GM21528 (cell line): ENCODE data around the gene ZNF236.
"Not testable (repeated sequence)": the region's sequence is repeated elsewhere in the genome, so short reads cannot be mapped to it uniquely, and the experiment has no call there.

Experiments
- ATAC-seq: cut with Tn5 transposase; IDR thresholded peaks from one replicate; pipeline ENCODE4 v1.9.1; 2021; ENCODE audit warnings: mild to moderate bottlenecking, moderate library complexity; ENCODE audit not compliant: unreplicated experiment, low FRiP score

Gene ZNF236

DNA sequence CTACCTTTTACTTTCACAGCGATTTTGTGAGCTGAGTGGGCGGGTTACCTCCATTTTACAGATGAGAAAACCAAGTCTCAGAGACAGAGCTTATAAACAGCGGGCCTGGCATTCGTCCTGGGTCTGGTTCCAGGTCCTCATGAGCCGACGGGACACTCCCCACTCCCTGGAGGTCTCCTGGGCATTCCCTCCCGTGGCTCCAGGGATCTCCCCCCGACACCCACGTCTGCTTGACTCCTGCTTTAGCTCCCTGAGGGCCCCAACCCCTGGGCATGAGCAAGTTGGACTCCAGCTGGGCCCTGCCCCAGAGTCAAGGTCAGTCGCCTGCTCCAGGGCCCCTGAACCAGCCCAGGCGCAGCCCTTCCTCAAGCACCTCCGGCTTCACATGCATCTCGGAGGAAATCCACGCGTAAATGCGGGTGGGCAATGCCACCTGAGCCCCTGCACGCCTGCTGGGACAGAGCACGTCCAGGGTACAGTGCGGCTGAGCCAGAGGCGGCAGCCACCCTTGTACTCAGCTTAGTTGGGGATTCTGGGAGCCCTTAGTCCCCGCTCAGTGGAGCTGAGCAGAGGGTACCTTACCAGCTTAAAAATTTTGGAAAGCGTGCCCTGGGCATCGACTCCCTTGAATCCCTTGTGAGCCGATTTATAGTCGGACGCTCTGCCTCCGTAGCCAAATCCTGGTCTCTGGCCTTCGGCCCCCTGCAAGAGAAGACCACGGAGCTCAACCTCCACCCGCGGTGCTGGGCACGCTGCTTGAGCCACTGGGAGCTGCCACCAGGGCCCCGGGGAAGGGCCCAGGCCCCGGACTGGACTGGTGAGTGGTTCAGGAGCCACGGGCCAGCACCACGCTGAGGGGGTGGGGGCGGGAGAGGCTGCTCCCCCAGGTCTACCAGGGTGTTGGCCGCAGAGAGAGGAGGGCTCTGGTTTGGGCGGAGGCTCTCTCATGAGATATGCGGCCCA lies 162.1 kb downstream of the ZNF236 start:
- ATAC-seq = no peak

DNA sequence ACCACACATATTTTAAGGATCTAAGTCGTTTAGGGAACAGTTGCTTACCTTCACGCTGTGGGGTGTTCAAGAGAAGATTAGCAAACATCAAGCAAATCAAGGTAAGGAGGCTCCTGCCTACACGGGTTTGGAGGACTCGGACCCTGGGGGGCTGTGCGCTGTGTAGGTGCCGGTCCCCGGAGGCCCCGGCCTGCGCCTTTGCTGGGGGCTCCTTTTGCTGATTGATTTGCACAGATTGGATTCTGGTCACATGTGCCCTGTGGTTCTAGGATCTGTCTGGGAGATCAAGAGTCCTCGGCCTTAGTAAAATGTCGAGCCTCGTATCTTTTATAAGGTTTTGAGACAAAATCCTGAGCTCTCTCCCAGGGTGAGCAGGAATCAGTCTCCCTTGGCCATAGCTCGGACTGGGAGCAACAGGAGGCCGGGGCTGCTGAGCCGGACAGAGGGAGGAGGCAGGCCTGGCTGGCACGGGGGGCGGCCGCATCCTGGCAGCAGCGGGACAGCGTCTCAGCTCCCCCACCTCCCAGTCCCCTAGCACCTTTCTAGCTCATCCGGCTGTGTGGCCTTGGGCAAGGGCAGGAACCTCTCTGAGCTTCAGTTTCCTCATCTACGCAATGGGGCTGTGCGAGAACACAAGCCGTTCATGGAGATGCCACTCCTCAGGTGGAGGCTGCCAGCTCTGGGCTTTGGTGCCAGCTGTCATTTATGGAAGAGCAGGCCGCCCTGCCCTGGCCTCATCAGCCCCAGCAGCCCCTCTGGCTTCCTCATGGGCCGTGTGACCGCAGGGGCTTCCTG lies 163.0 kb downstream of the ZNF236 start:
- no peak for ATAC-seq

DNA sequence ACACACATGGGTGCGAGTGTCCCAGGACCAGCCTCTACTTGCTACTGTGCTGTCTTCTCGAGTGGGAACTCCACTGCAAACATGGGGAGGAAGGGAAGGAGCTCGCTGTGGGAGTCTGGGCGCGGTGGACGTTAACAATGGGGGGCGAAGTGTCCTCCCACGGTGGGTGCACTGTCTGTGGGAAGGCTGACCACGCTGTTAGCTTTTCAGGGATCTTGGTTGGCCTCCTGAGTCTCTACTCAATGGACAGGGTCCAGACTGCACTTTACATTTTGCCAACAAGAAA lies 163.5 kb downstream of the ZNF236 start:
- no peak for ATAC-seq

DNA sequence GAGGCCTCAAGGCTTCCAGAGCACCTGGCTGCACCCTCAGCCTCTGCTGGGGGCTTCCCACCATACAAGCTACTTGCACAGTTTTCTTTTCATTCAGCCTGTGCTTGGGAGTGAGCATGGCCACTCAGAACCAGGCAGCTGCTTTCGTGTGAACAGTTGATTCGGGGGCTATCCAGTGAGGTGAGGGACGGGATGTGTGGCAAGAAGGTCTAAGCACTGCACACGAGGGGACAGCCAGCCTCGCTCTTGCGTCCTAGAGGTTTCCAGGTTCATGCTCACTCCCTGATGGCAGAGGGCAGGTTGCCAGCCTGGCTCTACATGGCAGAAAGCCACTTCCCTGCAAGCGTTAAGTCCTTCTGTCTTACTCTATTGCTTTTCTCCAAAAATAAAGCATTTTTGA lies 164.0 kb downstream of the ZNF236 start:
- no peak for ATAC-seq

DNA sequence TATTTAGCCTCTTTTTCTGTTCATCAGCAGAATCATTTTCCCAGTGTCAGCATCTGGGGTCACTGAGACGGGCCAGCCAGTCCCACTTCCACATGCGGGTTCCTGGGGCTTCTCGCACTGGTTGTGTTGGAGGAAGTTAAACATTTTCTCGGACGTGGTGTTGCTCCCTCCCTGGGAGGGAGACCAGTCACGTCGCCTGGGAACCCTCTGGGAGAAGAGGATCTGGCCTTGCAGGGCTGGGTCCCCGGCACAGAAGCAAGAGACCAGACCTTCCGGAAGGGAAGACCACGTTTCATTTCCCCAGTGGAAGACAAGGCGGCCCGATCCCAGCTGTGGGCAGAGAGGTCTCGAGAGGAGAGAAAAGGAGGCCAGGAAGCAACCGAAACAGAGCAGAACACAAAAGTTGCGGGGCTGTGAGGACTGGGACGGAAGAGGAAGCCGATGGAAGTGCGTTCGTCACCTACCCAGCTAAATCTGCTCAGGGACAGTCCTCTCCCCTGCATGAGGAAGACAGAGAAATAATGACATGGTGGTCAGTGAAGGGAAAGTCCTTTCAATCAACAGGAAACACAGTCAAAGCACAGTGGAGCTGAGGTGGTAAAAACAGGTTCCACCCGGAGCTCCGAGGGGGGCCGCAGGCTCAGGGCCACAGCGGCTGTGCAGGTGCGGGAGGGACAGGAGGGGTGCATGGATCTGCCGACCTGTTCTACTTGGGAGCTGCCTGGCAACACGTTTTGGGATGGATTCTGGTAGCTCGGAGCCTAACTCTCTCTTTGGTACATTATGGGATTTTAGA lies 165.9 kb downstream of the ZNF236 start:
- ATAC-seq = no peak

DNA sequence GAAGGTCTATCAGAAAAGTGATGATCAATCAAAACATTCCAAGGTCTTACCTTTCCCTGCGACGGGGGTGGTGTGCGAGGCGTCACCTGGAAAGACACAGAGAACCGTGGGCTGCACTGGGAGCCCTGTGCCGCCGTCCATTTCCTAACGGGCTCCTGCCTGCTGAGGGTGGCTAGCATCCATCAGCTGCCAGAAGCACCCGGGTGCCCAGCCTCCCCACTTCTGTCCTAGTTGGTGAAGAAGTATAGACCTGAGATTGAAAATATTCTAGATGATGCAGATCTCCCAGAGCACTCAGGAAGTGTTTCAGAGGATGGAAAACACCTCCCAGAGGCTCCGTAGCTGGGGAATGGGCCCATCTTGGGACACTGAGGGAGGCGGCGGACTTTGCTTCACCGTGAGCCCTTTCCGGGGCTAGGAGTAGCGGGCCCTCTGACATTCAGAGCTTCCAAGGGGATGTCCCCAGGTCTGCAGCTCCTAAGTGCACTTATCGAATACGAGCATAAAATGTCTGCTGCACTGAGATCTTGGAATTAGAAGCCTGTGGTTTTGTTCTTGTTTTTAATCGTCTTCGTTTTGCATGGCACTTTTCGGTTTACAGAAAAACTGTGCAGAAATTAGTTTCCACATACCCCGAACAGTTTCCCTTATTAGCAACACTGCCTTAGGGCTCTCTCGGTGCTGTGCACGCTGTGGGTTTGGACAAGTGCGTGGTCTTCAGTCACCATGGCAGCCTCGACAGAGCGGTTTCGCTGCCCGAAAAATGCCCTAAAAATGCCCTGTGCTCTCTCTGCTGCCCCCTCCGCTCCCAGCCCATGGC lies 166.7 kb downstream of the ZNF236 start:
- no peak for ATAC-seq

DNA sequence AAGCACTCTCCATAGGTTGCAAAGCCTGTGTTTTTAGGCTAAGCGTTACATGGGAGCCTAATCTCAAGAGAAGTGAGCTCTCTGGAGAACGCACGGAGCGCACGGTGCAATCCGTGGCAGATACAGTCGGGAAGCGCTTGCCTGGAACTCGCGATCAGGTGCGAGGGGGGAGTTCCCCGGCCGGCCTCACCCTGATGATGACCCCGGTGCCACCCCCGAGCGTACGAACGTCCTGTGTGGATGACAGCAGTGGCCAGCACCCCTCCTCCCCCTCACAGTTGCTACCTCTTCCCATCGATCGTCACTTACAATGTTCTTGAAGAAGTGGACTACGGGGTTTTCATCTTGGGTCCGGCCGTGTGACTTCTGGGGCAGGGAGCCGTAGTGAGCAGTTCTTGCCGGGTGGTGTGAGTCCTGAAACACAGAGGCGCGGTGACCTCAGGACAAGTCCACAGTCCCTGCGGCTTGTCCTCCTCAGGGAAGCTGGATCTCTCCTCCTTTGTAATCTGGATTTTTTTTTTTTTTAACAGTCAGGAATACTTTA lies 167.4 kb downstream of the ZNF236 start:
- ATAC-seq = no peak

DNA sequence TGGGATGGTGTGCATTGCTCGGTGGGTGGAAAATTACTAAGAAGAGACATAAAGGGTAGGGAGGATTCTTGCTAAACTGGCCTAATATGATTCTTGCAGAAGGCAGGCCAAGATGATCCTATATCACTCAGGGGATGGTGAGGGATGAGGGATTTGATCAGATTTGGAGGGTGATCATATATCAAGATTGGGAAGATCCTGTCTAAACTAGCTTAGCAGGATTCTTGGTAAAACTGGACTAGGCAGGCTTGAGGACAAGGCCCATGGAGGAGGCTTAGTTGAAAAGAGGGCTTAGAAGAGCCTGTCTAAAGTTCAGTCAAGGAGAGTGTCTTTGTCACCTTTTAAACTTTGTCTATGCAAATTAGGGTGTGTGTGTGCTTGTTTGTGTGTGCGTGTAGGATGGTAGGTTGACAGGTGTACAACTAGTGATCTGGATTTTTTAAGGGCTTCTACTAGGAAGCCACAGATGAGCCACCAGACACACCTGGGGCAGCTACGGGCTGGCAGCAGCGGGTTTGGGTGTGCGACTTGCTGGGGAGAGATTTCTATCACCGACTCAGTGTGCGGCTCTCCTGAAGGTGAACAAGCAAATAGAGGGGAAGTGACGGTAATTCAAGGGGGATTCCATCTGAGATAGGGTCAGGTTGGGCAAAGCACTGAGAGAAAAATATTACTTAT lies 168.1 kb downstream of the ZNF236 start:
- not testable (repeated sequence) for ATAC-seq

DNA sequence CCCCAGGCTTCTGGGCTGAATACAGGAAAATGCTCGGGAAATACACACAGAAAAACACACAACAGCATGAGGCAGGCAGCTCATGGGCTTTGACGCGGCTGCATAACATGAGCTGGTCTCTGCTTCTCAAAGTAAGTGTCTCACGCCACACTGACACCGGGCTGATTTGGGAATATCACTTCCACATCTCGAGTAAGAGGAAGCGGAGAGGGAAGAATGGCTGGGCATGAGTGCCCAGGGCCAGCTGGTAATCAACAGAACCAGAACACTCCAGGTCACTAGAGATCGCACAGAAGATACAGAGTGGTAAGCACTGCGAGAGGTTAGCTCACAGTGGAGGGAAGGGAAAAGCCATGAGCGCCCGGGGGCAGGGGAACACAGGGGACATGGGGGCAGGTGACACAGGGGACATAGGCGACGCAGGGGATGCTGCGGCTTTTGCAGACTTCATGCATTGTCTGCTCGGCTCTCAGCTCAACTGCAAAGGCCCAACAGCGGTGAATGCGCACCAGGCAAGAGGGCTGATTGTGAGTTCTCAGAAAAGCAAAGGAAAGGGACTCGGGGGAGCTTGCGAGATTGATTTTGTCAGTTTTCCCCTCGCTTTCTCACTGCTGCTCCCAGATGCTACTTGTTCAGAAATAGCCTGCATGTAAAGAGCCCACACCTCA lies 168.8 kb downstream of the ZNF236 start:
- no peak for ATAC-seq

DNA sequence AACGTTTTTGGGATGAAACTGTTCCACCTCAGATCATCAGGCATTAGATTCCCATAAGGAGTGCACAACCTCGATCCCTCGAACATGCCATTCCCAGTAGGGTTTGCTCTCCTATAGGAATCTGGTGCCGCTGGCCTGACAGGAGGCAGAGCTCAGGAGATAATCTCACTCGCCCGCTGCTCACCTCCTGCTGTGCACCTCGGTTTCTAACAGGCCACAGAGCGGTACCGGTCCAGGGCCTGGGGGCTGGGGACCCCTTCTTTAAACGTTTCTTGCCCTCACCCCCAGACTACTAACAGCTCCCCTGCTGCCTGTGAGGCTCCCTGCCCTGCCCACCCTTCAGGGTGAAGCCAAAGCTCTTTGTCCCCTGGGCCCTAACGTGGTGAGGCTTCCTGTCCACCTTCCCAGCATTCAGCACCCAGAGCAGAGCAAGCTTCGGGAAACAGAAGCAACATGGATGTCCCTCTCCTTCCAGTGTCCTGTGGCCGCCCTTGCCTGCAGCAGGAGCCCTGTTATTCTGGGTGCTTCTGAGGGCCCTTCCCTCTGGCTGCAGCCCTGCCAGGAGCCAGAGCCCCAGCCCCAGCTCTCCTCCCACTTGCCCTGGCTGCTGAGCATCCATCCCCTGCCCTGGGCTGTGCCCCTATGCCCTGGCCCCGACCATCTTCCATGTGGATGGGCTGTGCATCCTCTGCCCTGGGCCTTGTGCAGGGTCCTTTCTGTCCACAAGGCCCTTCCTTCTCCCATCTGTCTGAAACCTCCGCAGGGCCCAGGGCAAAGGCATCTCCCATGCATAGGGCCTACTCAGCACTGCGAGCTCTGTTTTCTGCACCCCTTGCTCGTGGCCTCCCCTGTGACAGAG lies 170.1 kb downstream of the ZNF236 start:
- ATAC-seq = no peak

DNA sequence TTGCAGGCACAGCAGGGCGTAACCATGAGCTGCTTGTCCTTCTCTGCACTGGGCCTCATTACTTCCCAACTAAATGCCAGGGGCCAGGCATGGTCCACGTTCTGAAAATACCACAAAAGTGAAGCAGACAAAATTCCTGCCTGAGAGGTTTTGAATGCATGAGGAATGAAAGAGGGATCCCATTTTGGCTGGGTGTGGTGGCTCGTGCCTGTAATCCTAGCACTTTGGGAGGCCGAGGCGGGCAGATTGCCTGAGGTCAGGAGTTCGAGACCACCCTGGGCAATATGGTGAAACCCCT lies 170.7 kb downstream of the ZNF236 start:
- ATAC-seq = no peak

DNA sequence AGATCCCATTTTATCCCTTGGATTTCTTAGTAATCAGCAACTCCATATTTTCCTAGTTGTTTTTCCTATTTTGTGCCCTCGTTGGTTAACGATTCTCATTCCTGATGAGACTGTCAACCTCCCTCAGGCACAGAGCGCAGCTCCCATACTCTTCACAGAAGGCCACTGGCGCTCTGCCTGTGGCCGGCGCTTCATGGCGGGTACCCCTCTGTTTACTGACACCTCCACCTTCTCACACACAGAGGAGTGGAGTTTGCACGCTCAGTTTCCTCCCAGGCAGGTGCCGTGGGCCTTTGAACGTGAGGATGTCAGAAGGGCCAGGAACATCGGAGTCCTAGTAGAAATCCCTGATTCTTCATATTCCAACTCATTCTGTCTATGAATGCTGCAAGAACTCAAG lies 171.2 kb downstream of the ZNF236 start:
- no peak for ATAC-seq

DNA sequence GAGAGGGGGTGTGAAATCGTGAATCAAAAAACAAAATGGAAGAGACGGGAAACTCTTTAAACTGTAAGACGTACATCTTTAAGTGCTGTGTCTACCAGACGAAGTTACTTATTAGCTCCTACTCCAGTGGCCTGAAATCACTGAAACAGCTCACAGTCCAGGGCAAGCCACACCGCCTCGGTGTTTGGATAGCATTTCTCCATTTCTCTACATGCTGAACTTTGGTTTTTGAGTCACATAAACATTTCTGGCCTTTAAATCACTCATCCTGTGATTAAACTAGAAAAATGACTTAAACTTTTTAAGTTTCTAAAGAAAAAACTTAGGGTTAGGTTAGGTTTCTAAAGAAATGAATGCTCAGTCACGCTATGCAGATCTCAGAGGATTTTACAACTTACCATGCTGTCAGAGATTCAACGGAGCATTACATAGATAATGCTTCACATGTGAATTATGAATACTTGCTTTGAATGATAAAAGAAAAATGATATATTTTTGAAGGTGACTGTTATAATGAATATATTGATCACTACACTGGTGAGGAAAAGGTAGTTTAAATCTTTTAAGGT lies 171.8 kb downstream of the ZNF236 start:
- no peak for ATAC-seq

DNA sequence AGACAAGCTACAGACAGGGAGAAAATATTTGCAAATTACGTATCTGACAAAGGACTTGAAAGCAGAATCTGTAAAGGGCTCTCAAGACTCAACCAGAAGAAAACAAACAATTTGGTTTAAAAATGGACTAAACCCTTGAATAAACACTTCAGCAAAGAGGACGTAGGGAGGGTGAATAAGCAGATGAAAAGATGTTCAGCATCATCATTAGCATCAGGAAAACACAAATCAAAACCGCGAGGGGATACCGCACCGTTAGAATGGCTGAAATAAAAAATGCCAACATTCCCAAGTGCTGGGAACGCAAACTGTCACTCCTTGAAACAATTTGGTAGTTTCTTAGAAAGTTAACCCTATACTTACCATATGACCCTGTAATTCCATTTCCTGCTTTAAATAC lies 173.5 kb downstream of the ZNF236 start:
- ATAC-seq = no peak

DNA sequence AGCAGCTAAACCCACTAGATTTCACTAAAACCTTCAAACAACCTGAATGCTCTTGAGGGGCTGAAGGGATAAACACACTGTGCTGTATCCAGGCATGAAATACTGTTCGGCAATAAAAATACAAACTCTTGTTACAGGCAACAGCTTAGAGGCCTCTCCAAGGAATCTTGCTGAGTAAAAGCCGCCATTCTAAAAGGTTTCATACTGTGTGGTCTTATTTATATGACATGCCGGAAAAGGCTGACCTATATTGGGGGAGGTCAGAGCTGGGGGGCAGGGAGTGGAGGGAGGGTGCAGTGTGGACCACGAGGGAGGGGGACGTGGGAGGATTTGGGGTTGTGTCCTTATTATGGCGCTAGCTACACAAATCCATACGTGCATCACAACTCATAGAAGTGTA lies 174.1 kb downstream of the ZNF236 start:
- no peak for ATAC-seq

DNA sequence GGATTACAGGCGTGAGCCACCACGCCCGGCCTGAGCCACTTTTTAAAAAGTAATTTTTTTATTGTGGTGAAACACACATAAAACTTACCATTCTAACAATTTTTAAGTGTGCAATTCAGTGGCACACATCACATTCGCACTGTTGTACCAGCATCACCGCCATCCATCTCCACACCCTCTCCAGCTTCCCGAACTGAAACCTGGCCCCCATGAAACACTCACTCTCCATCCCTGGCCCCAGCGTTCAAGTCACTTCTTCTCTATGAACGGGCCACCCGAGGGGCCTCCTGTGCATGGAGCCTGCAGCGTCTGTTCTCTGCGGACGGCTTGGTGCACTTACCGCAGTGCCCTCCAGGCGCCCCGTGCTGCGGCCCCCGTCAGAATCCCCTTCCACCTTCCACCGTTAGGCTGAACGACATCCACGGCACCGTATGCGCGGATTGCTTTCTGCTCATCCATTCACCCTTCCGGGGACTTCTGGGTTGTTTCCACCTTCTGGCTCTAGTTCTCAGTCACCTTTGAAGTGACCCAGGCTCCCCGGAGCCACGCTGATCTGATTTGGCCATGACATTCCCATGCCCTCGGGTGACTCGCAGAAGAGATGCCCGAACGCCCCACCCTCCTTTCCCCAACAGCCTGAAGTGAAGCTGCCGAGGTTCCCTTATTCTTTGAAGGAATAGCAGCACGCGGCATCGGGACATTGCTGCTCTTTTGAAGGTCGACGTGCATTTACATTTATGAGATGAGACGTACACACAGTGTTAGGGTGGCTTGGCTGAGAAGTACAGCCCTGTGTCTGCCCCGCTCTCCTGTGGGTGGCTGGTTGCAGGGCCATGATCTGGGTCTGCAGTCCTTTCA lies 175.8 kb downstream of the ZNF236 start:
- no peak for ATAC-seq

DNA sequence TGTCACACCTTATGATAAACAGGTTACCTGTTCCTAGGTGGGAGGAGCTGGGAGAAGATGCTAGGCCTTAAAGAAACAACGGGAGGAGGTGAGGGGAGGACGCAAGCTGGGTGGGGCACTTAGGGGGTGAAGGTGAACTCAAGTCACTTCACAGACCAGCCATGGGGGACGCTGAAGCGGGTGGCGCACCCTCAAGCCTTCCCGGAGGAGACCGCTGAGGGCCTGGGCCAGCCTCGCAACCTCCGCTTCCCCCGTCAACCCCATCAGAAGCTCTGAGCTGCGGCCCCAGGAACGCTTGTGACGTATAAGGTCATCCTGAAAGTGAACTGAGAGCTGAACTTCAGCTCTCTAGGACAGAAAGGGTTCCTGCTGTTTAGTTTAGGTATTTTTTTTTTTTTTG lies 176.7 kb downstream of the ZNF236 start:
- ATAC-seq = no peak
